H54 (cell line): Measurements from ENCODE around the gene CIRBP.
A peak's percentile ranks its signal among the peaks of the same experiment; 100 is the strongest.
"Not testable (repeated sequence)": the region's sequence is repeated elsewhere in the genome, so short reads cannot be mapped to it uniquely, and the experiment has no call there.

ENCODE experiments used
- DNase-seq: peaks from one replicate; pipeline ENCODE4 v3.0.0; 2011; ENCODE audit warnings: low spot score, mixed read lengths; ENCODE audit not compliant: insufficient read length
- FAIRE-seq: peaks from 3 replicates; lab custom pipeline; 2011; peaks lifted over from hg19 to GRCh38; lab: Jason Lieb, UNC
- POLR2A ChIP-seq: IDR thresholded peaks from 2 replicates; pipeline ENCODE4 v1.6.1; 2011; ENCODE audit warnings: low read depth, mild to moderate bottlenecking, low read length

The CIRBP gene

DNA sequence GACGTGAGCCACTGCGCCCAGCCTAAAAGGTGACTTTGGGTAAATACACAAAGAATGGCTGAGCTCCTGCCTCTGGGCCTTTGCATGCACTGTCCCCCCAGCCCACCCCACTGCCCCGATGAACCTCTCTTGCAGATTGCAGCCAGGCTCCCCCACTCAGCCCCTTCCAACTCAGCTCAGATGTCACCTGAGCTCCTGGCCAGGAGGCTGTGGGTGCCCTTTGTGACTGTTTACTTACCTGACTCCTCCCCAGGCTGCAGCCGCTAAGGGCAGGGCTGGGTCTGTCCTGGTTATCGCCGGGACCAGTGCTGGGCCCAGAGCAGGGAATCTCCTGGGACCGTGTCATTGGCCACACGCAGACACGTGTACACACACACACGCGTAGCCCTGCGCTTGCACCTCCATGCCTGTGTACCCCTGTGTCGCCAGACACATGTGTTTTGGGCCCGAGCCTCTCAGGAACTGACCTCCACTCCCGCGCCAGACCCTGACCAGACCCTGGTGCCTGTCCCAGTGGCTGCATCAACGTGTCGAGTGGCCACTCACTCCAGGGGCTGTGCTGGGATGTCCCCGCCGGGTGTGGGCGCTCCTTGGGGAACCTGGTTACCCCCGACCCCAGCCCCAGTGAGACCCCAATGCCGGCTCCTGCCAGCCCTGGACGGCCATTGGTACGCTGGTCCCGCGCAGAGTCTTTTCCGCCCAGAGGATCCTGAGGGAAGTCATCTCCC lies 35.2 kb downstream of the CIRBP start:
- FAIRE-seq: no peak

GRCh38 chr19:1305354-1305753 lies 36.2 kb downstream of the CIRBP start:
- DNase-seq, FAIRE-seq: not testable (repeated sequence)

More for the DNA sequence above, 35.2 kb downstream of the CIRBP start:
- no peak for TF ChIP-seq POLR2A
- no peak for DNase-seq

DNA sequence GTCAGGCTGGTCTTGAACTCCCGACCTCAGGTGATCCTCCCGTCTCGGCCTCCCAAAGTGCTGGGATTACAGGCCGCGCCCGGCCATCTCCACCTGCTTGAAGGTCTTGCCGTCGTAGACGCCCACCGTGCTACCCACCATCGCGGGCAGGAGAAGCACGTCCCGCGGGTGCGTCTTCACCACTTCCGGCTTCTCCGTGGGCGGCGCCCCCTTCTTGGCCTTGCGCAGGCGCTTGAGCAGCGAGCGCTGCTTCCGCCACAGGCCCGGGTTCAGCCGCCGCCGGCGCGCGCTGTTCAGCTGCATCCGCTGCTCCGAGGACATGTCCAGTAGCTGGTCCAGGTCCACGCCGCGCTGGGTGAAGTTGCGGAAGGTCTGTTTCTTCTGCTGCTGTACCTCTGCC lies 38.2 kb downstream of the CIRBP start:
- no peak for DNase-seq

DNA sequence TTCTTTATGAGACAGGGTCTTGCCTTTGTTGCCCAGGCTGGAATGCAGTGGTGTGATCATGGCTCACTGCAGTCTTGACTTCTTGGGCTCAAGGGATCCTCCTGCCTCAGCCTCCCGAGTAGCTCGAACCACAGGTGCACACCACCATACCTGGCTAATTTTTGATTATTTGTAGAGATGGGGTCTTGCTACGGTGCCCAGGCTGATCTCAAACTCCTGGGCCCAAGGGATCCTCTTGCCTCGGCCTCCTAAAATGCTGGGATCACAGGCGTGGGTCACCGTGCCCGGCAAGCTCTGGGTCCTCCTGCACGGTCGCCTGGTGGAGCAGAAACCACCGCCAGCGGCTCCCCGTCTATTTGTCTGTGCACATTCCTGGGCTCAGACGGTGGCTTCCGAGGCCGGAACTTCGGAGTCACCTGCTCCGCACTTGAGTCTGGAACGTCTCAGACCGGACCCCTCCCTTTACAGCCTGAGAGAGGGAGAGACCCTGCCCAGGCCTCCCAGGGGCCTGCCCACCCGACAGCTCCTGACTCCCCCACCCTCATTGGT lies 38.7 kb downstream of the CIRBP start:
- no peak for TF ChIP-seq POLR2A
- no peak for FAIRE-seq

More for the DNA sequence above, 38.2 kb downstream of the CIRBP start:
- TF ChIP-seq POLR2A: no peak
- no peak for FAIRE-seq

DNA sequence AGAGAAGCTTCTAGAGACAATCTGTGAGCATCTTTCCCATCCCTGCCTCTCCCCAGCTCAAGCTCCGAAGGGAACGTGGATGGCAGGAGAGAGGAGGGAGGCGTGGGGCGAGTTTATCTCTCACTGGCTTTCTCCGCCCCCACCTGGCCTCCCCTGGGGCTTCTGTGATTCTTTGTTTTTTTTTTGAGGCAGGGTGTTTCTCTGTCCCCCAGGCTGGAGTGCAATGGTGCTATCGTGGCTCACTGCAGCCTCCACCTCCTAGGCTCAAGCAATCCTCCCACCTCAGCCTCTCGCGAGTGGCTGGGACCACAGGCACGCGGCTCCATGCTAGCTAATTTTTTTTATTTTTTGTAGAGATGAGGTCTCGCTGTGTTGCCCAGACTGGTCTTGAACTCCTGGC lies 39.6 kb downstream of the CIRBP start:
- TF ChIP-seq POLR2A: no peak
- DNase-seq (no peak), FAIRE-seq (no peak)

More for the DNA sequence above, 38.7 kb downstream of the CIRBP start:
- no peak for DNase-seq

- DNase-seq (no peak), FAIRE-seq (no peak)
- no peak for TF ChIP-seq POLR2A
Measured at GRCh38 chr19:1309977-1310852, 41.1 kb downstream of the CIRBP start.

GRCh38 chr19:1310853-1311180 lies 41.7 kb downstream of the CIRBP start:
- TF ChIP-seq POLR2A: no peak

DNA sequence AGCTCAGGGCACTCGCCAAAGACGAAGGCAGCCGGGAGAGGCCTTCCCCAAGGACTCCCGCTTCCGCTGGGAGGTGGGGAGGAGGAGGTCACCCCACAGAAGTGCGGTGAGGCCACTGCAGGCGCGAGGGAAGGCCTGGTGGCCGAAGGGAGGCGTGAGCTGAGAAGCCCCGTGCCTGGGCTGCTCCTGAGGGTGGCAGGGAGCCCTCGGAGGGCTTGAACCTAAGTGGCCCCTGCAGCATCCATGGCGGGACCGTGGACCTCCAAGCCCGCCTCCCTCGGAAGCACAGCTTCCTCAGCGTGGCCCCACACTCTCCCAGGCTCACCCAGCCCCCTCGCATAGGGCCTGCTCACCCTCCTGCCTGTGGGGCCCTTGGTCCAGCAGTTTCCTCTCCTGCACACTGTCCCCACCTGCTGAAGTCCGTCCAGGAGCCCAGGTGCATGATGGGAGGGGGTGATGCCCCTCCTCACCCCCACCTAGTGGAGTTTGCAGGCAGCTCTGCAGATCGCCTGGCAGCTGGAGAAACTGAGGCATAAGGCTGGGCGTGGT lies 42.5 kb downstream of the CIRBP start:
- DNase-seq: peak; percentile 71
- no peak for TF ChIP-seq POLR2A
- FAIRE-seq: no peak

More at GRCh38 chr19:1310853-1311180, 41.7 kb downstream of the CIRBP start:
- FAIRE-seq (no peak), DNase-seq (no peak)

GRCh38 chr19:1312767-1313694 lies 43.9 kb downstream of the CIRBP start:
- TF ChIP-seq POLR2A: no peak
- DNase-seq (peak; percentile 99), FAIRE-seq (no peak)

- DNase-seq (no peak), FAIRE-seq (no peak)
- no peak for TF ChIP-seq POLR2A
Measured at GRCh38 chr19:1313695-1314613, 44.8 kb downstream of the CIRBP start.

DNA sequence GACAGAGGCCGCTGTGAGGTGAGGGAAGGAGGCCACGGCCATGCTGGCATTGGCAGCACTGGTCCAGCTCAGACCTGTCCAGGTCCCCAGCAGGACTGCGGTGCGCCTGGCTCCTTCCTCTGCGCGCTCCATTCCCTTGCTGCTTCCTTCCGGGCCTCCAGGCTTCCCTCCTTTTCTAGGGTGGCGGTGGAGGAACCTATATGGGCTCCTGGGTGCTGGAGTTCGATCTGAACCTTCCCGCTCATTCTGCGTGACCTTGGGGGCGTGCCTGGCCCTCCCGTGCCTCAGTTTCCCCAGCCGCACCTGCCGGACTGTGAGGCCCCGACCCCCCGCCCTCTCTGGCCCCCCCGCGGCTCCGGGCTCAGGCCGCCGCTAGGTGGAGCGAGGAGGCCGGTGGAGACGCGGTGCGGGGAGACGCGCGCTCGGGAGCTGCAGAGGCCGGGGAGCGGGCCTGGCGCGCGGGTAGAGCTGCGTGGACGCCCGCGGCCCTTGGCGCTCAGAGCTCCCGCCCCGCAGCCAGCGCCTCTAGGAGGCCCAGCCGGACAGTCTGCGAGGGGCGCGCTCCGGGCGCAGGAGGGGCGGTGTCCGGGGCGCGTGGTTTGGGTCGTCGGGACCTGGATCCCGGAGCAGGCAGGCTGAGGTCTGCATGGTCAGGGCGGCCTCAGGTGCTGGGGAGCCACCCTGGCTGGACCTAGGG lies 46.5 kb downstream of the CIRBP start:
- no peak for DNase-seq
- TF ChIP-seq POLR2A: no peak
- FAIRE-seq: no peak
